HL-60 (cell line): Measurements from ENCODE around the gene LRRC3.

ENCODE experiments used
- DNase-seq, 2 experiments: peaks; one replicate each; pipeline ENCODE4 v3.0.0-alpha.2; 2010 to 2020; ENCODE audit warnings: low read depth in 1 of 2, low spot score in 1 of 2
- H3K27ac ChIP-seq: fragments of 250-450 bp; sonication (Bioruptor Pico); replicated peaks from 2 replicates; pipeline ENCODE4 v1.5.1; 2020; ENCODE audit warnings: mild to moderate bottlenecking, moderate library complexity
- H3K27me3 ChIP-seq: fragments of 250-450 bp; sonication (Bioruptor Pico); 2 replicates; pipeline ENCODE4 v1.5.1; 2021; ENCODE audit warnings: mild to moderate bottlenecking, moderate library complexity; ENCODE audit not compliant: insufficient read depth, poor library complexity, severe bottlenecking
- H3K4me3 ChIP-seq: replicated peaks from 2 replicates; pipeline ENCODE4 v1.5.1; 2011; ENCODE audit warnings: mild to moderate bottlenecking, control low read depth, low read length; ENCODE audit not compliant: insufficient read depth
- CTCF ChIP-seq: IDR thresholded peaks from one replicate; pipeline ENCODE4 v1.5.1; 2011; ENCODE audit warnings: low read length, control low read depth, inconsistent platforms; ENCODE audit not compliant: insufficient read depth
- GABPA ChIP-seq: IDR thresholded peaks from 2 replicates; pipeline ENCODE4 v1.6.1; 2012; ENCODE audit warnings: low read depth
- POLR2AphosphoS5 ChIP-seq: IDR thresholded peaks from 2 replicates; pipeline ENCODE4 v1.6.1; 2012; ENCODE audit warnings: low read depth
- REST ChIP-seq: IDR thresholded peaks from 2 replicates; pipeline ENCODE4 v1.6.1; 2012; ENCODE audit warnings: low read depth; ENCODE audit not compliant: insufficient replicate concordance
- SPI1 ChIP-seq: IDR thresholded peaks from 2 replicates; pipeline ENCODE4 v1.6.1; 2012; ENCODE audit warnings: low read depth, mild to moderate bottlenecking, borderline replicate concordance

LRRC3 gene

GRCh38 chr21:44506279-44507255 is 51.3 kb downstream of the LRRC3 start:
- Histone ChIP-seq H3K27ac (no peak overlapping the region), H3K4me3 (no peak overlapping the region), H3K27me3 (no peaks in the 10 kb centered on the region)
- TF ChIP-seq GABPA = no peak
- DNase-seq = no peak

- Histone ChIP-seq H3K27ac (no peak overlapping the region), H3K27me3 (no peaks in the 10 kb centered on the region), H3K4me3 (no peak overlapping the region)
- TF ChIP-seq GABPA (no peak), POLR2AphosphoS5 (no peak), CTCF (no peak), SPI1 (no peak), REST (no peak)
- no peak for DNase-seq
Observed at GRCh38 chr21:44507673-44508425, 52.5 kb downstream of the LRRC3 start.

GRCh38 chr21:44508426-44508710 is 53.1 kb downstream of the LRRC3 start:
- TF ChIP-seq GABPA (no peak), CTCF (no peak), POLR2AphosphoS5 (no peak), REST (no peak), SPI1 (no peak)
- Histone ChIP-seq H3K27ac (no peak overlapping the region), H3K27me3 (no peaks in the 10 kb centered on the region), H3K4me3 (no peak overlapping the region)
- DNase-seq = no peak

GRCh38 chr21:44508711-44509445 is 53.6 kb downstream of the LRRC3 start:
- DNase-seq = no peak
- Histone ChIP-seq H3K27ac (no peak overlapping the region), H3K27me3 (no peaks in the 10 kb centered on the region)

More at GRCh38 chr21:44508711-44509445, 53.6 kb downstream of the LRRC3 start:
- TF ChIP-seq SPI1 (no peak), POLR2AphosphoS5 (no peak), REST (no peak), CTCF (no peak), GABPA (no peak)
- H3K4me3 ChIP-seq = no peak overlapping the region
